ENCODE measurements around the gene TSSK2. TPM values are rescaled to one million over a fixed set of nuclear protein-coding genes. Genes with fewer than 3 reads are reported as not detected.
A peak's percentile ranks its signal among the peaks of the same experiment; 100 is the strongest.

Gene TSSK2
- polyA plus RNA-seq, 1 experiment: not detected

DNA sequence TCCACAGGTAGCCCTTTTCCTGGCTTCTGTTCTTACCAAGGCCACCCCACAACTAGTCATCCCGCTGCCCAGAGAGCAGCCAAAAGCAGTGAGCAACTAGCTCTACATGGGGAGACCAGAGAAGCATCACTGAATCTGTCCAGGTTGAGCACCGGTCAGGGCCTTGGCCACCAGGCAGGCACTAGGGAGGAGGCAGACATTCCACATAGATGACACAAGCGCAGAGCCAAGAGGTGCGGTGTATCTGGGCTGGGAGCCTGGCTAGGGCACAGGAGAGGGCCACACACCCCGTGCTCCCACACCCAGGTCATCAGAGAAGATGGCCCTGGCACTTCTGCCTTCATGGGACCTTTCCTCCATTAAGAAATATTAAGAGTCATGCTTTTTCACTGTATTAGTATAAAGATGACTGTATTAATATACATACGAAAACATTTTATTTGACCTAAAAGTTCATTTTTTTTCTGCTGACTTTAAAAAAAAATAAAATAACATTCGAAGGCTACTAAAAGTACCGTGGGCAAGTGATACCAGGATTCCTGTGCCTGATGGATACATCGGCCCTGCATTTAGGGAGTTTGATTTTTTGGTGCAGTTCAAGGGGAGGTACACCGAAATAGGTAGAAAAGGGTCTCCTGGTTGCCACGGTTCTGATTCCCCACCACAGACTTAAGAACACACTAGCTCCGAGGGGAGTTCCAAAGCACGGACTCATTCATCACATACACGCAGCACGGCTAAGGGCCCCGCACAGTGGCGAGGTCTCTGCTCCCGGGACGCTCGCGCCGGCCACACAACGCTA is 10.1 kb upstream of the TSSK2 start:
- Histone ChIP-seq H3K9me3 (ENCODE audit: control insufficient read depth, insufficient read depth, low read length) (no peaks in the 10 kb centered on the region; the same call in 1 of the 2 replicates), H3K27ac (ENCODE audit: low read depth, low read length) (no peak overlapping the region), H3K4me3 (ENCODE audit: low read depth, low read length) (peak overlapping the region; percentile 84), H3K27me3 (ENCODE audit: control insufficient read depth, insufficient read depth, low read length) (peaks cover 3% of the 10 kb centered on the region)
- DNase-seq (ENCODE audit: low read depth, low spot score): no peak
- ChIA-PET CTCF (interaction anchor here (0.7 kb wide), 1 partner anchor 25 kb away, joined by 3 read pairs; no protein-coding TSS in a partner anchor), POLR2A (interaction anchor here (1.1 to 1.9 kb wide), 4 partner anchors 17 to 53 kb away, joined by 3 to 13 read pairs (median 6); partner anchors contain the start of gene ESS2)
- TF ChIP-seq, protein P1, sequence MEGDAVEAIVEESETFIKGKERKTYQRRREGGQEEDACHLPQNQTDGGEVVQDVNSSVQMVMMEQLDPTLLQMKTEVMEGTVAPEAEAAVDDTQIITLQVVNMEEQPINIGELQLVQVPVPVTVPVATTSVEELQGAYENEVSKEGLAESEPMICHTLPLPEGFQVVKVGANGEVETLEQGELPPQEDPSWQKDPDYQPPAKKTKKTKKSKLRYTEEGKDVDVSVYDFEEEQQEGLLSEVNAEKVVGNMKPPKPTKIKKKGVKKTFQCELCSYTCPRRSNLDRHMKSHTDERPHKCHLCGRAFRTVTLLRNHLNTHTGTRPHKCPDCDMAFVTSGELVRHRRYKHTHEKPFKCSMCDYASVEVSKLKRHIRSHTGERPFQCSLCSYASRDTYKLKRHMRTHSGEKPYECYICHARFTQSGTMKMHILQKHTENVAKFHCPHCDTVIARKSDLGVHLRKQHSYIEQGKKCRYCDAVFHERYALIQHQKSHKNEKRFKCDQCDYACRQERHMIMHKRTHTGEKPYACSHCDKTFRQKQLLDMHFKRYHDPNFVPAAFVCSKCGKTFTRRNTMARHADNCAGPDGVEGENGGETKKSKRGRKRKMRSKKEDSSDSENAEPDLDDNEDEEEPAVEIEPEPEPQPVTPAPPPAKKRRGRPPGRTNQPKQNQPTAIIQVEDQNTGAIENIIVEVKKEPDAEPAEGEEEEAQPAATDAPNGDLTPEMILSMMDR (IDR thresholded peaks at IDR 0.05; ENCODE audit: low read depth, low read length): no peak

DNA sequence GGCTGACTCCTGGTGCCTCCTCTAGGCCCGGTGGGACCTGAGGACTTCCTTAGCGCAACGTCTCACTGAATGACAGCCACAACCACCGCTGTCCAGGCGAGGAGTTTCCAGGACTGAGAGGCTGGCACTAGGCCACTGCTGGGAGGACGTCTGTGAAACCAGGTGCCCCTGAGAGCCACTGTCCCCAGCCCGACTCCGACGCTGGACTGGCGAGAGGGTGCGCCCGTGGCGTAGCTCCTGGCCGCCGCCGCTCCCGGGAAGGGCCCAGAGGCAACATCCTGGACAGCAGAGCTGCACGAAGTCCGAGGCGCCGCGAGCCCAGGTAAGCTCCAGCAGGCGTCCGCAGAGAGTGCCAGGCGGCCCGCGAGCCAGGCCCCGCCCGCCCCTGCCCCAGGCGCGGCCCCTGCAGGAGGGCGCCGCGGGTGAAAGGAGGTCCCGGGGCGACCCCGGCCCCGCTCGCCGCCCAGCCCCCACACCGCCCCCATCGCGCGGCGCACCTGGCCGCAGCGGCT is 9.4 kb upstream of the TSSK2 start:
- TF ChIP-seq, protein P1 (IDR thresholded peaks at IDR 0.05; ENCODE audit: low read depth, low read length): no peak
- CTCF ChIA-PET: interaction anchor here (0.7 kb wide), 2 partner anchors 25 to 965 kb away, joined by 3 to 4 read pairs; no protein-coding TSS in a partner anchor
- POLR2A ChIA-PET: interaction anchor here (1.1 to 1.9 kb wide), 4 partner anchors 17 to 52 kb away, joined by 3 to 13 read pairs (median 6); partner anchors contain the start of gene ESS2
- Histone ChIP-seq H3K9me3 (ENCODE audit: control insufficient read depth, insufficient read depth, low read length) (no peaks in the 10 kb centered on the region; the same call in 1 of the 2 replicates), H3K27ac (ENCODE audit: low read depth, low read length) (peak overlapping the region; percentile 39), H3K27me3 (ENCODE audit: control insufficient read depth, insufficient read depth, low read length) (peaks cover 3% of the 10 kb centered on the region), H3K4me3 (ENCODE audit: low read depth, low read length) (peak overlapping the region; percentile 84)
- no peak for DNase-seq (ENCODE audit: low read depth, low spot score)

DNA sequence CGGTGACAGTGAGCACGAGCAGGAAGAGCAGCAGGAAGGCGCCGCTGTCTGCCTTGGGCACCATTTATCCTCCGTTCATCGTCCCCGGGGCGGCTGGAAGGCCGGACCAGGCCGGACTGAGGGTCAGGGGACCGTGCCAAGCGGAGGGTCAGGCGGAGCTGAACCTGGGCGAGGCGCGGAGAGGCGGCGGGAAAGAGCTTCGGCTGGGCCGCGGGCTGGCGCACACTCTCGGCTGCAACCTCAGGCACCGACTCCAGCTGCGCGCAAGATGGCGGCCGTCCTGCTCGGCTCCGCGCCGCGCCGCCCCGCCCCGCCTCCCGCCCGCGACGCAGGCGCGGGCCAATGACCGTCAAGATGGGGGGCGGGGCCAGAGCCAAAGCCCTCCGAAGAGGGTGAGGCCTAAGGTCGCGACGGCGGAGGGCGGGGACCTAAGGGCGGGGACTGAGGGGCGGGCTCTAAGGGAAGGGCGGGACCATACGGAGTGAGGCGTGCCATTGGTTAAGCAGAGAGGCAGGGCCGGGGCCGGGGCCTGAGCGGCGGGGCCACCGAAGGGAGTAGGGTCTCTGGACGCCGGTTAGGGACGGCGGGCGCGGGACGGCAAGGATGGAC is 8.9 kb upstream of the TSSK2 start, which contains the start of gene DGCR2:
Gene DGCR2, minus strand, starts transcription at position 270 of the 609 bp plus-strand sequence. Its CDS starts 206 bp downstream, at position 64.
- DNase-seq (ENCODE audit: low read depth, low spot score): peak; percentile 87
- ChIA-PET POLR2A (interaction anchor here (1.1 to 1.9 kb wide), 4 partner anchors 18 to 52 kb away, joined by 3 to 13 read pairs (median 6); partner anchors contain the start of gene ESS2), CTCF (interaction anchor here (0.7 kb wide), 1 partner anchor 965 kb away, joined by 4 read pairs; no protein-coding TSS in a partner anchor)
- TF ChIP-seq, protein P1 (IDR thresholded peaks at IDR 0.05; ENCODE audit: low read depth, low read length): no peak
- Histone ChIP-seq H3K9me3 (ENCODE audit: control insufficient read depth, insufficient read depth, low read length) (no peaks in the 10 kb centered on the region; the same call in 1 of the 2 replicates), H3K27ac (ENCODE audit: low read depth, low read length) (peak within 1 kb of the TSS; percentile 39), H3K27me3 (ENCODE audit: control insufficient read depth, insufficient read depth, low read length) (peaks cover 3% of the 10 kb centered on the region), H3K4me3 (ENCODE audit: low read depth, low read length) (peak within 1 kb of the TSS; percentile 84)

DNA sequence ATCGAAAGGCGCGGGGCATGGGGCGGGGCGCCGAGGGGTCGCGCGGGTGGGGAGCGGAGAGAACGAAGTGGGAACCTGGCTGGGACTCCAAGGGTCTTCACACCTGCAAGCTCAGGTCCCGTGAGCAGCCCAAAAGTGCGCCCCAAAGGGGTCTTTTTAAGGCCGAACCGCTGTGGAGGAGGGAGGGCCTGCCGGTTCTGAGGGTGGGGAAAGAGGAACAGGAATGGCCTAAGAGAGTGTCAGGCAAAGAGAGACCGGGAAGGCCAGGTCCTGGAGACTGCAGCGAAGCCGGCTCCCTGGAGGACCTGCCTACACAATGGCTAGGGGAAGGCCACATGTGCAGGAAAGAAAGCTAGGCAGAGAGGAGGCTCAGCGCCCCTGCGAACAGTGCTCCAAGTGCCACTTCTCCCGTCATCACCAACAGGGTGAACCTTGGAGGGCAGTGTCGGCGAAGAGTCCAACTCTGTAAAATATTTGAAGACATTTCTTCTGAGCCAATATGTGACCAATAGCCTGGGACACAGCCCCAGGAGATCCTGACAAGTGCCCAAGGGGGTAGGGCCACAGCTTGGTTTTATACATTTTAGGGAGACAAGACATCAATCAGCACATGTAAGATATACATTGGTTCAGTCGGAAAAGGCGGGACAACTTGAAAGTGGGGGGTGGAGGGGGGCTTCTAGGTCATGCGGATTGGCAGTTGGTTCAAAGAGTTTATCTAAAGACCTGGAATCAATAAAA is 8.2 kb upstream of the TSSK2 start:
- CTCF ChIA-PET: no interaction called here
- Histone ChIP-seq H3K27me3 (ENCODE audit: control insufficient read depth, insufficient read depth, low read length) (peaks cover 3% of the 10 kb centered on the region), H3K9me3 (ENCODE audit: control insufficient read depth, insufficient read depth, low read length) (no peaks in the 10 kb centered on the region; the same call in 1 of the 2 replicates), H3K27ac (ENCODE audit: low read depth, low read length) (no peak overlapping the region), H3K4me3 (ENCODE audit: low read depth, low read length) (peak overlapping the region; percentile 59)
- POLR2A ChIA-PET: interaction anchor here (0.6 to 1.9 kb wide), 5 partner anchors 19 to 38 kb away, joined by 4 to 13 read pairs (median 7); partner anchors contain the start of gene ESS2
- TF ChIP-seq, protein P1 (IDR thresholded peaks at IDR 0.05; ENCODE audit: low read depth, low read length): no peak
- no peak for DNase-seq (ENCODE audit: low read depth, low spot score)

Data from AG04450 (cell line).